Hypothalamus (tissue), 51 donors: ENCODE results near the gene EP400.
"Not testable (repeated sequence)": the region's sequence is repeated elsewhere in the genome, so short reads cannot be mapped to it uniquely, and the experiment has no call there.

Experiments used
- DNase-seq, 51 donors: peaks; one replicate each; lab custom pipeline; 2025; lab: John Stamatoyannopoulos, UW

The EP400 gene

DNA sequence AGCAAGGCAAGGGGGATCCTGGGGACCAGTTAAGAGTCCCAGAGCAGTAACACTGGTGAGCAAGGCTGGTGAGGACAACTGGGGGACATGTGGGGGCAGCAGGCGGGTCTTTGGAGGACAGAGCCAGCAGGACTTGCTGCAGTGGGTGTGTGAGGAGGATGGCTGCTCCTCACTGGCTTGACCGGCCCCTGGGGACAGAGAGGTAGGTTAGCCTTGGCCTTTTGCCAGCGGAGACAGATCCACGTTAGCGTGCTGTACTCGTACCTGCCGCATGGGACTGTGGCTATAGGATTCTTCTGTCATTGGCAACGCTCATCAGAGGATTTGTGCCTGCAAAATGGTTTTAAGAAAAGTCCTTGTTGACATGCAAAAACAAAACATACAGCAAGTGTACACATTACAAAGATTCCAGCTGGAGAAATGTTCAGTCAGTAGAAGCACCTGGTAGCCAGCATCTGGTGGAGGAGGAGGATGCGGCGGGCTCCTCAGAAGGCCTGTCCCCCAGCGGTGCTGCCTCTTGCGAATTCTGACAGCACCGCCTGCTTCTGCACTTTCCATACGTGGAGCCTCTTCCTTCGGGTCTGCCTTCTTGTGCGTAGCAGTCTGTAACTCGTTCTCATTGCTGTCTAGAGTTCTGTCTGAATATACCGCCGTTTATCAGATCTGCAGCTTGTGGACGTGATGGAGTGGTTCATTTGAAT, 91.3 kb downstream of the EP400 start:
- no peak for DNase-seq

DNA sequence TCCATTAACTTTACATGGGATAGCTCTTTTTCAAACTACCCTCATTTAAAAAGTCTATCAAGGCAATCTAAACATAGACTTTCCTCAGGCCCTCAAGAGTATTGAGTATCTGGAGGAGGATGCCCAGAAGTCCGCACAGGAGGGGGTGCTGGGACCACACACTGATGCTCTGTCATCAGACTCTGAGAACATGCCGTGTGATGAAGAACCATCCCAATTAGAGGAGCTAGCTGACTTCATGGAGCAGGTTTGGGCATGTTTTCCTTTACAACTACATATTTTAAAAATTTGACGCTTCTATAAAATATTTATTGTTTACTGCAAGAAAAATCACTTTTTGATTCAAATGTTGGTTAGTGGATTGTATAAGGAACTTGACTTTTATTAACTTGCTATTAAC, 93.5 kb downstream of the EP400 start:
- no peak for DNase-seq

DNA sequence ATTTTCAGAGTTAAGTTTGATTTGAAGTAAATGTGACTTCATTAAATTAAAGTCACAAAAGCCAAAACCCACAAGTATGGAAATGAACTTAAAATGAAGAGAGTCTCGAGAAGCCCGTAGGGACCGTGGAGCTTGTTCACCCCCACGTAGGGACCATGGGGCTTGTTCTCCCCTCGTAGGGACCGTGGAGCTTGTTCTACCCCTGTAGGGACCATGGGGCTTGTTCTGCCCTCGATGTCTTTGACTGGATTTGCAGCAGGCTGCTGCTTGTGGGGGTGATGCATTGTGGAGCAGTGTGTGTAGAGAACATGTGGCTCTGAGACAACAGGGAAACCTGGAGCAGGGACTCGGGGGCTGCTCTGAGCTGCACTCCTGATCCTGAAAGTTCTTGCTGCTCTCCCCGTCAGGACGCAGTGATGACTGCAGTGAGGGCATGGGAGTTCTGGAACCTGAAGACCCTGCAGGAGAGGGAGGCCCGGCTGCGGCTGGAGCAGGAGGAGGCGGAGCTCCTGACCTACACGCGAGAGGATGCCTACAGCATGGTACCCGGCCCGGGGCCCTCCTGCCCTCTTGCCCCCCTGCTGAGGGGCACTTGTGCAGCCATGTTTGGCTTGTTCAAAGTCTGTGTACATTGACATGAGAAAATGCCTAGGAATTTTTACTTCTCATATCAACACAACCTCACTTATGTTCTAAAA, 94.2 kb downstream of the EP400 start:
- no peak for DNase-seq

DNA sequence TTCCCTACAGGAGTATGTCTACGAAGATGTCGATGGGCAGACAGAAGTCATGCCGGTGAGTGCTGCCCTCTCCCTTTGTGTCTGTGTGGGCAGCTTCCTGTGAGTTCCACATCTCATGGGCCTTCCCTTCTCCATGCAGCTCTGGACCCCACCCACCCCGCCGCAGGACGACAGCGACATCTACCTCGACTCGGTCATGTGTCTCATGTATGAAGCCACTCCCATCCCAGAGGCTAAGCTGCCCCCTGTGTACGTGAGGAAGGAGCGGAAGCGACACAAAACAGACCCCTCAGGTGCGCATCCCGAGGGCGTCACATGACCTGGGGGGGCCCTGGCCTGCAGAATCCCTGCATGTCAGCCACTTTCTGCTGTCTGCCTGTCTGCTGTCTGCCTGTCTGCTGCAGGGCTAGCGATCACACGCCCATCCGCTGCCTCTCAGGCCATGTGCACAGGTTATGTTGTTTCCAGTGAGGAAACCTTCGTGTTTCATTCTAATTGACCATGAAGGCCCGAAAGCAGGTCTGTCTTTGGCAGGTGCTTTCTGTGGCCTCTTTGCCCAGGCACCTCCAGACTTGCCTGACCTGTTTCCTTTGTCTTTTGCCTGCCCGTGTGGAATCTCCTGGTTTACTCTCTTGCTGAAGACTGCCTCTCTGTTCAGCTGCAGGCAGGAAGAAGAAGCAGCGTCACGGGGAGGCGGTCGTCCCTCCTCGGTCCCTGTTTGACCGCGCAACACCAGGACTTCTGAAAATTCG, 95.1 kb downstream of the EP400 start:
- no peak for DNase-seq

DNA sequence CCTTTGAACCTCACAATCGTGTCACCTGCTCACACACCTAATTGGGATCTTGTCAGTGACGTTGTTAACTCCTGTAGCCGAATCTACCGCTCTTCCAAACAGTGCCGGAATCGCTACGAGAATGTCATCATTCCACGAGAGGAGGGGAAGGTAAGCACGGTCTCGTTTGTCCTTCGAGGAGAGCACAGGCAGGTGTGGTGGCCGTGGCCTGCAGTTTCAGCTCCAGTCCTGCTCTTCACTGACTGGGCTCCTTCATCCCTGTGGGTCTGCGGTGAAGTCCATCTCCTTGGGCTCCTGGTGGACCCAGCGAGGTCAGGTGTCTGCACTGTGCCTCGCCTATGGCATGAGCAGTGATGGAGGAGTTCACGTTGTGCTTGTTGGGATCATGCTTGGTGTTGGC, 96.0 kb downstream of the EP400 start:
- DNase-seq: no peak

DNA sequence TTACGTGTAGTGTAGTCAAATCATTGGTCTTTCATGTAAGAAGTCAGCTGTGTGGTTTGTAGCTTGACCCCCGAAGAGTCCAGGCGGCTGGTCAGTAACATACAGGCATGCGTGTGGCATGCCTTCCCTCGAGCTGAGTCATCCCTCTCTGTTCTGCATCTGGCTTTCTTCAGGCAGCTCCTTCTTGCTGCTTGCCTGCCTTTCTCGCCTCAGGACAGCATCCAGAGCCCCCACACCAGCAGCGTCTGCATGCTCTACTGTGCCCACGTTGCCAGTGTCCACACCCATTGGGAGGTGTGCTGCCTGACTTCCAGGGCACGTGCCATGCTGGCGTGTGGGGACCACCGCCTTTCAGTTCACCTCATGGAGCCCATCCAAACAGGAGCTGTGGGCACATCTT, 96.8 kb downstream of the EP400 start:
- DNase-seq: no peak

DNA sequence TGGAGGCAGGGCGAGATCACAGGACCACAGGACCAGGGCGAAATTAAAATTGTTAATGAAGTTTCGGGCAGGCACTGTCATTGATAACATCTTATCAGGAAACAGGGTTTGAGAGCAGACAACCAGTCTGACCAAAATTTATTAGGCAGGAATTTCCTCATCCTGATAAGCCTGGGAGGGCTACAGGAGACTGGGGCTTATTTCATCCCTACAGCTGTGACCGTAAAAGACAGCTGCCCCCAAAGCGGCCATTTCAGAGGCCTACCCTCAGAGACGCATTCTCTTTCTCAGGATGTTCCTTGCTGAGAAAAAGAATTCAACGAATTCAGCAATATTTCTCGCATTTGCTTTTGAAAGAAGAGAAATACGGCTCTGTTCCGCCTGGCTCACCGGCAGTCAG, 97.9 kb downstream of the EP400 start:
- DNase-seq: not testable (repeated sequence)

DNA sequence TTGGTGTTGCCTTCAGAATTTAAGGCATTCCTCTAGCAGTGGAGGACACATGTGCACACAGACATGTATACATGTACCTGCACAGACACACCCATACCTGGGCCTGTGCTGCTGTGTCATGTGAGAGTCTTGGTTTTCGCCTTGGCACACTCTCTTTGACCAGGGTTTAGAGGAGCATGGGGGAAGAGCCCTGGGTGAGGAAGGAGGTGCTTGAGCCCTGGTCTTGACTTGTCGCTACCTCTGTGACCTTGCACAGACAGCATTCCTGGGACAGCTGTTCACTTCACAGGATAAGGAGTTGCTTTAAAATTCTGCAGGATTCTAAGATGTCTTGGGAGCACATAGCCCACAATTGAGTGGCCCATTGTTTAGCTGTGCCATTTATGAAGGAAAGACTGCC, 99.7 kb downstream of the EP400 start:
- DNase-seq: no peak

DNA sequence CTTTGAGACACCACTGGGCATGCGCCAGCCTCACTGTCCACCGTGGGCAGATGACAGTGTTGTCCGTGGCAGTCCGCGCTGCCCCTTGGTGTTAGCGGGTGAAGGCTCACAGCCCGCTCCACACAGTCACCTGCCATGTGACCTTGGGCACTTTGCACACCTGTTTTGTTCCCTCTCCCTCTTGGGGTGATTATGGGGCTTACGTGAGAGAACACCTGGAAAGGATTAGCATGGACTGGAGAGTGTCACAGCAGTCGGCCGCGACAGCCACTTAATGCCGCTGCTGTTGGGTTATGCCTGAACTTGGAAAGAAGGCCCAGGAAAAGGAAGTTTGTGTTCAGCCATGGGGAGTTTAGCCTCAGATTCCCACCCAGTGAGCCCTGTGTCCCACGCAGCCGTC, 100.1 kb downstream of the EP400 start:
- no peak for DNase-seq

DNA sequence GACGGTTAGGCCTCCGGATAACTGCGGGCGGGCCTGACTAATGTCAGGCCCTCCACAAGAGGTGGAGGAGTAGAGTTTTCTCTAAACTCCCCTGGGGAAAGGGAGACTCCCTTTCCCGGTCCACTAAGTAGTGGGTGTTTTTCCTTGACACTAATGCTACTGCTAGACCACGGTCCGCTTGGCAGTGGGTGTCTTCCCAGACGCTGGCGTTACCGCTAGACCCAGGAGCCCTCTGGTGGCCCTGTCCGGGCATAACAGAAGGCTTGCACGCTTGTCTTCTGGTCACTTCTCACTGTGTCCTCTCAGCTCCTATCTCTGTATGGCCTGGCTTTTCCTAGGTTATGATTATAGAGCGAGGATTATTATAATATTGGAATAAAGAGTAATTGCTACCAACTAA, 102.0 kb downstream of the EP400 start:
- DNase-seq: peak in 5 of 51 donors; percentile 5 to 27 (median 19)

DNA sequence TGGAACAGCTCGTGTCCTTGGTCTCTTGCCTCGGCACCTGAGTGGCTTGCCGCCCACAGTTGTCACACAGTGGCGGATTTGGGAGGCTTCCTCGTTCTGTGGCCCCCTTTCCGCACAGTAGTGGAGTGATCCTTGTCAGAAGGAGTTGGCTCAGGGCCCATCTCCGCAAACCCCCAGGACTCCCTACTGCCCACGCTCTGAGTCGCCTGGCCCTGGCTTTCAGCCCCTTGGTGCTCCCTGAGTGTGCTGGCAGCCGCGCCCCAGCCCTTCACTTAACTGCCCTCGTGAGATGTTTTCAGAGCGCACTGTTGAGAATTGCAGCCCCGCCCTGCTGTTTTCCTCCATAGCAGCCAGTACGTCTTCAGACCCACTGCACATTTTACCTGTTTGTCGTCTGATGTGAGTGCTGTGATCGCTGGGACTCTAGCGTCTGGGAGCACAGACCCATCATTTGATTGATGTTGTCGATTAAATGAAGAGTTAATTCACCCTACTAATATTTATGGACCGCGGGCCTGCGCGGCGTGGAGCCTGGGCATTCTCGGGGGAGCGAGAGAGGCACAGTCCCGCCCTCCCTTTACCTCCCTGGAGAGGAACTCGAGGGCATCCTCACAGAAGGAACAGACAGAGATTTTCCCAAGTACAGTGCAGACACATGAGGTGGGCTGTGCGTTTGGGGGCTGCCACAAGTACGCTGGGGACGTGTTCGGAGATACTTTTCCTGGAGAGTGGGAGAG, 102.6 kb downstream of the EP400 start:
- DNase-seq: no peak

DNA sequence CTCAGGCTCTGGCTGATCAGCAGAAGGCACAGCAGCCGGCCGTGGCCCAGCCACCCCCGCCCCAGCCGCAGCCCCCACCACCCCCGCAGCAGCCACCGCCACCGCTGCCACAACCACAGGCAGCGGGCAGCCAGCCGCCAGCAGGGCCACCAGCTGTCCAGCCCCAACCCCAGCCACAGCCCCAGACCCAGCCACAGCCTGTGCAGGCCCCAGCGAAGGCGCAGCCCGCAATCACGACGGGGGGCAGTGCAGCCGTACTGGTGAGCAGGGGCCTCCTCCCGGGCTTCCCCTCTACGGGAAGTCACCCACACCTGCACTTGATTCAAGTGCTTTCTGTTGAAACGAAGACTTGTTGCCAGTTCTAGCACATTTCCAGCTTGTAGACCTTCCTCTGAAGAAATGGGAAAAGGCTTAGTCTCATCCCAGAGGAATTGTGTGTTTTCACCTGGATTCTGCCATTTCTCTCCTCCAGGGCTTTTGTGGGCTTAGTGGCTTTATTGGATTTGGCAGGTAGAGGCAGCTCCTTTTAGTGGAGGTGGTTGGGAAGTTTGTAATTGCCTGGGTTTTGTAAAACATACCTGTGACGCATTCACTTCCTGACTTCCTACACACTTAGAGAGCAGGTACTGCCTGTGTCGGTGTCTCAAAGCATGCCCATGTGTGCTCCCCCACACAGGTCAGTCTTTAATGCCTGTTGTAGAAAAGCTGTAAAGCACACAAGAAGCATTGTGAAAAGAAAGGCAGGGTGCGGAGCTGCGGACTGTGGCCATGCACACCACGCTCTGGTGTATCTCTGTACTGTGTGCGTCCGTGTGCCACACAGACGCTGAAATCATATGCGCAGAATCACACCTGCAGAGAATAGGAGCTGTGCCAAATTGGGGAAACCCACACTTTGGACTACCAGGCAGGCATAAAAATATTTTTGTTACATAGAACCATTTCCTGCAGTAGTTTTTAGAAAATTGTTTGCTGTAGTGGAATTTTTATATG, 103.9 kb downstream of the EP400 start:
- no peak for DNase-seq

DNA sequence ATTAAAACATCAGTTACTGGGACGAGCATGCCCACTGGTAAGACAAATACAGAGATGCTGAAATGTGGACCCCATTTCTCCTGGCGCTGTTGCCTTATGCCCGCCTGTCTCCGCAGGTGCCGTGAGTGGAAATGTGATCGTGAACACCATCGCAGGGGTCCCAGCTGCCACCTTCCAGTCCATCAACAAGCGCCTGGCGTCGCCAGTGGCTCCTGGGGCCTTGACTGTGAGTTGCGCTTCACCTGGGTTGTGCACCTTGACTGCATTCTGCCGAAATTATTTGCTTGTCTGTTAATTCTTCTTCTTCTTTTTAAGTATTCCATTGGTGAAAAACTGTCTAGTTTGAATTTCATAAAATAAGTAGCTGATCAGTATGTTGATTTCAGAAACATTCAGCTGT, 105.2 kb downstream of the EP400 start:
- no peak for DNase-seq

DNA sequence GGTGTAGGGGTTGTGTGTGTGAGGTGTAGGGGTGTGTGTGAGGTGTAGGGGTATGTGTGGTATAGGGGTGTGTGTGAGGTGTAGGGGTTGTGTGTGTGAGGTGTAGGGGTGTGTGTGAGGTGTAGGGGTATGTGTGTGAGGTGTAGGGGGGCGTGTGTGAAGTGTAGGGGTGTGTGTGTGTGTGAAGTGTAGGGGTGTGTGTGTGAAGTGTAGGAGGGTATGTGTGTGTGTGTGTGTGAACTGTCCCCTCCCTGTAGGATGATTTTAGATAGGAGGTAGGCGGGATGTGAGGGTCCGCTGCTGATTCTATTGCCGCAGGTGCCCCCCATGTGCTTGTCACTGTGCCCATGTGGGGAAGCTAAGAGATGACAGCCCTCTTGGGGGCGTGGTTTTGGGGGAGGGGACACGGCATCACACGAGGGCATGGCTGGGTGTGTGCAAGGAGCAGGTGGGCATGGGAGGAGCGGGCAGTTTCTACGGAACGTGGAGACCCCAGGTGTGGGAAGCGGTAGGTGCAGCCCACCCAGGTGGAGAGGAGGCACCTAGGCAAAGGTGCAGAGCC, 105.9 kb downstream of the EP400 start:
- no peak for DNase-seq

DNA sequence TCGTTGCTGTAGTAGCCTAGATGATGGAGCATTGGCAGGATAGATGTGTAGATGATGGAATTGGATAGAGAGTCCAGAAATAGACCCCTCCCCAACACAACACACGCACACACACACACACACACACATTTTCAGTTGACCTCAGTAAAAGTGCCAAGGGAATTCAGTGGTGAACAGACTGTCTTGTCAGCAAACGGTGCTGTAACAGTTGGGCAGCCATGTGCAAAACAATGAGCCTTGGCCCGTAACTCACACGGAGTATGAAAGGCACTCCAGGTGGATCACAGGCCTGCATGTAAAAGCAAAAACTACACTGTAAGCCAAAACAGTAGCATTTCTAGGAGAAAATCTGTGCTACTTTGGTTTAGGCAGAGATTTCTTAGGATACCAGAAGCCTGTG, 106.6 kb downstream of the EP400 start:
- no peak for DNase-seq

DNA sequence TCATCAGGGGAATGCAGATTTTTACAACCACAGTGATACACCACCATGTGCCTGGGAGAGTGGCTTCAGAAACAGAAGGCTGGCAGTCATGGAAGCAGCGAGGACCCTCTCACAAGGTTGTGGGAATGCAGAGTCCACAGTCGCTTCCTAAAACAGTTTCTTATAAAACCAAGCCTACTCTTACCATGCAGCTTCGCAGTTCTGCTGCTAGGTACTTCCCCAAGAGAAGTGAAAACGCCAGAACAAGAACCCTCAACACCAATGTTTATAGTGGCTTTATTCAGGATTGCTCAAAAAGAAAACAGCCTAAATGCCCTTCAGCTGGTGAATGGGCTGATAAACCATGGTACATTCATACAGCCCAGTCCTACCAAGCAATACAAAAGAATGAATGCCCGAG, 107.2 kb downstream of the EP400 start:
- DNase-seq: no peak

DNA sequence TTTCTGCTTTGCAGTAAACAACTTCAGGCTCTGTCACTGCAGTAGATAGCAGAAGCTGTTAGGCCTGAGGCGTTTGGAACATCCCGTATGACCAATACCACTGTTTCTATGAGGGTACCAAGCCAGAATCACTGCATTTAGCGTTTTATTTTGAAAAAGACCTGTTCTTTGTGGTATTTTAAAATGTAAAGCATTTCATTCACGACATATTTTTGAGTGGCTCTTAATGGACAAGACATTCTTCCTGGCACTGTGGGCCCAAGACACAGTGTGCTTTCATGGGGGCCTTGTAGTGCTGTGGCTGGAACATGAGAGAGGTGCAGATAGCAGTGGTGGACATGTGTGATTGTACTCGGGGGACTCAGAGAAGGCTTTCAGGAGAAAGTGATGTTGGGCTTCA, 107.9 kb downstream of the EP400 start:
- DNase-seq: no peak

DNA sequence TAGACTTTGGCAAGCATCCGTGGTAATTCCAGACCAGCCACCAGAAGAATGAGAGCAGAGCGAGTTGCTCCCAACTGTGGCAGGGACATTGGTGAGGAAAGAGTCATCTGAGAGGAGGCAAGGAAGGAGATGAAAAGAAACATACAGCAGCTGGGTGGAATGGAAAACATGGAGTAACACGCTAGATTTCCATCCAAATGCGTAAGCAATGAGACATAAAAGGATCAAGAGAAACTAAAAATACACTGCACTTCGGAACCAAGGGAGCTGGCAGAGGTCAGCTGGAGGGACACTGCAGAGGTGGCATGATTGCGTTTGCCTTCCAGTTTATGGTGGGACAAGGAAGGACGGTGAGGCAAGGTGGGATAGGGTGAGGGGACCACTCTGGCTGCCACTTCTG, 111.5 kb downstream of the EP400 start:
- DNase-seq: no peak

DNA sequence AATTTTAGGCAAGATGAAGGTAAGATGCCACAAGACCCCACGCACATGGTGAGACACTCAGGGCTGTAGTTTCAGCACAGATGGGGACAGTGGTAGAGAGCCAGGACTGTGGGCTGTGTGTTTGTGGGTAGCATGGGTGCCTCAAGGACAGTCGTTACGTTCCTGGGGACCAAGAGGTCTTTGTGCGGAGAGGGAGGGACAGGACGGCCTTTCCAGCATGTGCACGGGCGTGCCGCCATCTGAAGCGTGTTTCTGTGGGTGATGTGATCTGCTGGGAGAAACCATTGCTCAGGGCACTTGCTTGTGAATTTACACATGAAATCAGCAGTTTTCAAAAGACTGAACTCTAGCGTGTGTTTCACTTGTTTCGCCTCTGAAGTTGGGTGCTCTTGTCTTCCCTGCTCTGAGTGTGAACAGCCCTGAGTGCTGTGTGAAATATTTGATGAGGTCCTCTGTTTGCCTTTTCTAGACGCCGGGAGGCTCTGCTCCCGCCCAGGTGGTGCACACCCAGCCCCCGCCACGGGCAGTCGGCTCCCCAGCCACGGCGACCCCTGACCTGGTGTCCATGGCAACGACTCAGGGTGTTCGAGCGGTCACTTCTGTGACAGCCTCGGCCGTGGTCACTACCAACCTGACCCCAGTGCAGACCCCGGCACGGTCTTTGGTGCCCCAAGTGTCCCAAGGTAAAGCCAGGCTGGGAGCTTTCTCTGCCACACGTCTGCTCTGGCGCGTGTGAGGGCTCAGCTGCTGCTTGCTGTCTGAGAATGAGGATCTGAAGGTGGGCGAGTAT, 112.1 kb downstream of the EP400 start:
- DNase-seq: no peak
